OCI-LY7 (cell line): ENCODE results near the gene PML. TPM values are rescaled to one million over a fixed set of nuclear protein-coding genes. Genes with fewer than 3 reads are reported as not detected.

ENCODE experiments used
- BruUV-seq: library from RNA; stranded (reverse); fragments of 400-500 nt; replicated peaks from 2 replicates; lab custom pipeline; 2021; lab: Mats Ljungman, UMichigan
- CTCF ChIA-PET: fragments of 300-600 bp; sonication (Branson Sonifier 250); formaldehyde crosslinking; loops from one replicate; lab custom pipeline; 2022; ENCODE audit warnings: antibody characterized with exemption; ENCODE audit not compliant: unreplicated experiment; lab: Charles Lee
- POLR2A ChIA-PET: fragments of 300-600 bp; sonication (Branson Sonifier 250); formaldehyde crosslinking; loops from one replicate; lab custom pipeline; 2022; ENCODE audit warnings: antibody characterized with exemption; lab: Charles Lee
- DNase-seq: peaks from one replicate; pipeline ENCODE4 v3.0.0-alpha.2; 2015; ENCODE audit warnings: low spot score
- H2AFZ ChIP-seq: fragments of 200-600 bp; sonication (generic), shearing (Covaris generic); 2 replicates; pipeline ENCODE4 v1.6.1; 2014; ENCODE audit warnings: mild to moderate bottlenecking, antibody characterized with exemption, low read length, moderate library complexity
- H3K27ac ChIP-seq: fragments of 200-600 bp; sonication (generic); 2 replicates; pipeline ENCODE4 v1.5.1; 2014; ENCODE audit warnings: mixed run types, low read depth, mild to moderate bottlenecking, moderate library complexity, low read length, inconsistent platforms; ENCODE audit not compliant: poor library complexity, severe bottlenecking
- H3K36me3 ChIP-seq: fragments of 200-600 bp; sonication (generic); 2 replicates; pipeline ENCODE4 v1.6.1; 2014; ENCODE audit warnings: mild to moderate bottlenecking, antibody characterized with exemption, low read length, moderate library complexity, mixed read lengths; ENCODE audit not compliant: insufficient read depth
- H3K4me1 ChIP-seq: fragments of 200-600 bp; sonication (generic); 2 replicates; pipeline ENCODE4 v1.5.1; 2014; ENCODE audit warnings: mild to moderate bottlenecking, low read length; ENCODE audit not compliant: insufficient read depth, poor library complexity, severe bottlenecking
- H3K4me2 ChIP-seq: fragments of 200-600 bp; sonication (generic); 2 replicates; pipeline ENCODE4 v1.6.1; 2014; ENCODE audit warnings: mild to moderate bottlenecking, low read length
- H3K4me3 ChIP-seq: fragments of 200-600 bp; sonication (generic); 2 replicates; pipeline ENCODE4 v1.5.1; 2014; ENCODE audit warnings: mild to moderate bottlenecking, low read depth, low read length; ENCODE audit not compliant: poor library complexity, severe bottlenecking
- H3K79me2 ChIP-seq: fragments of 200-600 bp; sonication (generic); 2 replicates; pipeline ENCODE4 v1.6.1; 2016; ENCODE audit warnings: low read depth, mild to moderate bottlenecking, low read length, moderate library complexity, mixed read lengths; ENCODE audit not compliant: insufficient read depth
- H3K9me2 ChIP-seq: fragments of 200-600 bp; sonication (generic); 2 replicates; pipeline ENCODE4 v1.6.1; 2016; ENCODE audit warnings: mild to moderate bottlenecking, low read length, mixed read lengths; ENCODE audit not compliant: insufficient read depth
- H3K9me3 ChIP-seq: fragments of 200-600 bp; sonication (generic); 2 replicates; pipeline ENCODE4 v1.6.1; 2014; ENCODE audit warnings: mild to moderate bottlenecking, mixed run types, low read length, mixed read lengths
- H4K20me1 ChIP-seq: fragments of 200-600 bp; sonication (generic); 2 replicates; pipeline ENCODE4 v1.6.1; 2014; ENCODE audit warnings: mild to moderate bottlenecking, antibody characterized with exemption, low read length, moderate library complexity, mixed read lengths; ENCODE audit not compliant: insufficient read depth
- CTCF ChIP-seq: fragments of 200-600 bp; sonication (generic); conservative IDR thresholded peaks from 2 replicates; pipeline ENCODE4 v1.5.1; 2014; ENCODE audit warnings: mild to moderate bottlenecking, antibody characterized with exemption, low read length, moderate library complexity, mixed read lengths
- EZH2phosphoT487 ChIP-seq: fragments of 200-600 bp; sonication (generic); IDR thresholded peaks from 2 replicates; pipeline ENCODE4 v1.6.1; 2018; ENCODE audit warnings: low read depth, borderline replicate concordance, mild to moderate bottlenecking, mixed run types, antibody characterized with exemption, low read length, moderate library complexity, mixed read lengths
- intact Hi-C: fragments of 100-400 bp; cut with micrococcal nuclease; formaldehyde crosslinking; loops from one replicate; pipeline ENCODE4 v1.10.0; 2022; ENCODE audit not compliant: unreplicated experiment
- total RNA-seq, 2 experiments: library from RNA; depleted of rRNA in 1 of 2; stranded (reverse); fragments of >200 nt in 1 of 2; shearing (Covaris generic) in 1 of 2; gene quantifications; 2 replicates each; pipeline ENCODE4 v1.2.3, GENCODE V29; 2014 to 2022

PML gene
- total RNA-seq, 2 experiments from 2014 or later: 16.9 to 26.1 TPM

GRCh38 chr15:73956743-73957135 is 37.8 kb upstream of the PML start:
- H3K9me3 ChIP-seq: no peaks in the 10 kb centered on the region
- BruUV-seq: no TSS peak
- DNase-seq: no peak
- H3K4me1 ChIP-seq: peaks cover 22% of the 10 kb centered on the region
- H3K27ac ChIP-seq: no peak overlapping the region
- TF ChIP-seq EZH2phosphoT487: no peak
- TF ChIP-seq CTCF: no peak
- H3K79me2 ChIP-seq: no peaks in the 10 kb centered on the region
- ChIA-PET POLR2A (no interaction called here), CTCF (no interaction called here)
- no peak overlapping the region for H3K4me2 ChIP-seq
- H2AFZ ChIP-seq: no peak overlapping the region
- H4K20me1 ChIP-seq: no peaks in the 10 kb centered on the region
- H3K36me3 ChIP-seq: no peaks in the 10 kb centered on the region
- intact Hi-C loops: no loop called here
- no peak overlapping the region for H3K4me3 ChIP-seq
- H3K9me2 ChIP-seq: no peaks in the 10 kb centered on the region

DNA sequence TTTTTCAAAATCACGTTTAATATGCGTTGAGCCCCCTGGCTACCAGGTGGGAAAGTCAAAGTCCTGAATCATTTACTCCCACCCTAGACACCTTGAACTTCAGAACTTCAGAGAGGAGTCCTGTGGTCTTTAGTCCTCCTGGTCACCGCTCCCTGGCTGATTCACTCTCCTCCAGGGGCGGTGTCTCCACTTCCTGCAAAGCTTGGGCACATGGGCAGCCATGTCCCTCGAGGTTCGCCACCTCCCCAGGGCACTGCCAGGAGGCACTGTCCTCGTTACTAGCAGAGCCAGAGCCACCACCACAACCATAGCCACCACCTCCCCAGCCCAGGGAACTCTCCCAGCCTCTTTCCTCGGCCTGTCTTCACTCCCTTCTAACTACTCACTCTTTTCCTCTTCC is 37.2 kb upstream of the PML start:
- H3K79me2 ChIP-seq: no peaks in the 10 kb centered on the region
- CTCF ChIA-PET: no interaction called here
- no peaks in the 10 kb centered on the region for H3K36me3 ChIP-seq
- no peaks in the 10 kb centered on the region for H3K9me2 ChIP-seq
- no peak for DNase-seq
- BruUV-seq: no TSS peak
- POLR2A ChIA-PET: no interaction called here
- peaks cover 22% of the 10 kb centered on the region for H3K4me1 ChIP-seq
- TF ChIP-seq EZH2phosphoT487 (no peak), CTCF (no peak)
- no peak overlapping the region for H3K4me2 ChIP-seq
- no peak overlapping the region for H2AFZ ChIP-seq
- no peaks in the 10 kb centered on the region for H4K20me1 ChIP-seq
- intact Hi-C loops: no loop called here
- H3K9me3 ChIP-seq: no peaks in the 10 kb centered on the region
- H3K4me3 ChIP-seq: no peak overlapping the region
- no peak overlapping the region for H3K27ac ChIP-seq

DNA sequence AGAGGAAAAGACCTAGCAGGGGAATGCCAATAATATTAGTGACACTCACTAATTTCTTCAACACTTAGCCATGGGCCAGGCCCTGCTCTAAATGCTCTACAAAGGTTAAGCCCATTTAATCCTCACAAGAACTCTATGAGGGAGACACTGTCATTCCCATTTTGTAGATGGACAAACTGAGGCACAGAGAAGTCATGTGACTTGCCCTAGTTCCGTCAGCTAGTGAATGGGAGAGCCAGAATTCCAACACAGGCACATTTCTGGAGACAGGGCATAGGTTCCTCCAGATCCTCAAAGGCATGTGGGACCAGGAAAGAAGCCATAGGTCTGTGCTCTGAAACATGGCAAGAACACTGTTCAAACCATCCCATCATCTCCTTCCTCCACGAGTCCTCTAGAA is 36.7 kb upstream of the PML start:
- Histone ChIP-seq H3K4me3 (no peak overlapping the region), H3K79me2 (no peaks in the 10 kb centered on the region), H3K27ac (no peak overlapping the region), H3K9me3 (no peaks in the 10 kb centered on the region), H3K36me3 (no peaks in the 10 kb centered on the region), H2AFZ (no peak overlapping the region), H3K4me1 (peaks cover 22% of the 10 kb centered on the region), H4K20me1 (no peaks in the 10 kb centered on the region), H3K9me2 (no peaks in the 10 kb centered on the region), H3K4me2 (no peak overlapping the region)
- ChIA-PET CTCF (no interaction called here), POLR2A (no interaction called here)
- DNase-seq: no peak
- no peak for TF ChIP-seq CTCF
- no peak for TF ChIP-seq EZH2phosphoT487
- BruUV-seq: no TSS peak
- intact Hi-C loops: no loop called here
